Cardiac muscle cell (in vitro differentiated cells and primary cell): ENCODE data around the gene HHAT. TPM values are rescaled to one million over a fixed set of nuclear protein-coding genes. Genes with fewer than 3 reads are reported as not detected.

Experiments used
- DNase-seq, 2 donors: peaks; one replicate each; pipeline versions ENCODE4 v3.0.0 to v3.0.0-alpha.2; 2010 to 2017; ENCODE audit warnings: low read depth in 1 of 2, low spot score in 1 of 2
- H3K27ac ChIP-seq: fragments of 200-600 bp; sonication (generic); 2 replicates; pipeline ENCODE4 v1.5.1; 2016
- H3K27me3 ChIP-seq: fragments of 200-600 bp; sonication (generic); 2 replicates; pipeline ENCODE4 v1.6.0; 2016; ENCODE audit warnings: control low read depth
- H3K36me3 ChIP-seq: fragments of 200-600 bp; sonication (generic); 2 replicates; pipeline ENCODE4 v1.5.1; 2016; ENCODE audit warnings: control low read depth
- H3K4me1 ChIP-seq: fragments of 200-600 bp; sonication (generic); 2 replicates; pipeline ENCODE4 v1.8.1; 2017; ENCODE audit warnings: low read depth, mild to moderate bottlenecking, mixed run types
- H3K4me3 ChIP-seq: fragments of 200-600 bp; sonication (generic); 2 replicates; pipeline ENCODE4 v1.5.1; 2016; ENCODE audit warnings: mild to moderate bottlenecking
- H3K9me3 ChIP-seq: fragments of 200-600 bp; sonication (generic); 2 replicates; pipeline ENCODE4 v1.5.1; 2017; ENCODE audit warnings: low read depth, mild to moderate bottlenecking, control low read depth
- polyA plus RNA-seq: library from polyadenylated mRNA; unstranded; fragments of >200 nt; fragmentation: Nextera tagmentation; extraction: Ambion mirVana; gene quantifications from 2 replicates; pipeline ENCODE4 v1.2.1, GENCODE V29; 2016
- total RNA-seq: library from RNA; depleted of rRNA; stranded (reverse); fragments of >200 nt; gene quantifications from 2 replicates; pipeline ENCODE4 v1.2.3, GENCODE V29; 2016
- TF ChIP-seq, protein P1 (sequence below): IDR thresholded peaks from 2 replicates; pipeline ENCODE4 v1.5.1; 2012; ENCODE audit warnings: low read depth, mild to moderate bottlenecking, low read length

HHAT gene
- total and polyA plus RNA-seq, 2 experiments from 2014 or later: 3.6 to 8.4 TPM

DNA sequence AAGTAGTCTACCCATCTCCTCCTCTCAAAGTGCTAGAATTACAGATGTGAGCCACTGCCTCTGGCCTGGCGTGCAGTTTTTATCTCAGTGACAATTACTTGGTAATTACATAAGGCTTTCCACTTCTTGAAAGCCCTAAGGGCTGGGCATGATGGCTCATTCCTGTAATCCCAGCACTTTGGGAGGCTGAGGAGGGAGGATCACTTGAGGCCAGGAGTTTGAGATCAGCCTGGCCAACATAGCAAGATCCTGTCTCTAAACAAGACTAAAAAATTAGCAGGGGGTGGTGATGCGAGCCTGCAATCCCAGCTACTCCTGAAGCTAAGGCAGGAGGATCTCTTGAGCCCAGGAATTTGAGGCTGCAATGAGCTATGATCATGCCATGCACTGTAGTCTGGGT, 7.7 kb downstream of the HHAT start:
- TF ChIP-seq, protein P1, sequence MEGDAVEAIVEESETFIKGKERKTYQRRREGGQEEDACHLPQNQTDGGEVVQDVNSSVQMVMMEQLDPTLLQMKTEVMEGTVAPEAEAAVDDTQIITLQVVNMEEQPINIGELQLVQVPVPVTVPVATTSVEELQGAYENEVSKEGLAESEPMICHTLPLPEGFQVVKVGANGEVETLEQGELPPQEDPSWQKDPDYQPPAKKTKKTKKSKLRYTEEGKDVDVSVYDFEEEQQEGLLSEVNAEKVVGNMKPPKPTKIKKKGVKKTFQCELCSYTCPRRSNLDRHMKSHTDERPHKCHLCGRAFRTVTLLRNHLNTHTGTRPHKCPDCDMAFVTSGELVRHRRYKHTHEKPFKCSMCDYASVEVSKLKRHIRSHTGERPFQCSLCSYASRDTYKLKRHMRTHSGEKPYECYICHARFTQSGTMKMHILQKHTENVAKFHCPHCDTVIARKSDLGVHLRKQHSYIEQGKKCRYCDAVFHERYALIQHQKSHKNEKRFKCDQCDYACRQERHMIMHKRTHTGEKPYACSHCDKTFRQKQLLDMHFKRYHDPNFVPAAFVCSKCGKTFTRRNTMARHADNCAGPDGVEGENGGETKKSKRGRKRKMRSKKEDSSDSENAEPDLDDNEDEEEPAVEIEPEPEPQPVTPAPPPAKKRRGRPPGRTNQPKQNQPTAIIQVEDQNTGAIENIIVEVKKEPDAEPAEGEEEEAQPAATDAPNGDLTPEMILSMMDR: no peak
- DNase-seq: no peak
- Histone ChIP-seq H3K36me3 (no peaks in the 10 kb centered on the region), H3K27me3 (peaks cover 7% of the 10 kb centered on the region), H3K9me3 (no peaks in the 10 kb centered on the region), H3K27ac (no peak overlapping the region), H3K4me1 (no peaks in the 10 kb centered on the region), H3K4me3 (no peak overlapping the region)

DNA sequence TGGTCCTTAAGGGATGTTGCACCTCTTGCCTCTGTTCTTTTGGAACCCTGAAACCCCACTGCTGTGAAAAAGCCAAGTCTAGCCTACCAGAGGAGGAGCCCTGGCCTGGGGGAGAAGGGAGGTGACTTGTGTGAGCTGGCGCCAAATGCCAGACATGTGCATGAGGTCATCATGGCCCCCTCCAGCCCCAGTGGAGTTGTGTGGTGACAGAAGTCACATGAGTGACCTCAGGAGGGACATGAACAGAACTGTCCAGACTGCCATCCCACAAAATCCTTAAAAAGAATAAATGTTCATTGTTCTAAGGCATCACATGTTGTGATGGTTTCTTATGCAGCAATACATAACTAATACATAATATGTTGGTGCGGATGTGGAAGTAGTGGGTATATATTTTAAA, 10.8 kb downstream of the HHAT start:
- TF ChIP-seq, protein P1: no peak
- no peak overlapping the region for H3K4me3 ChIP-seq
- no peaks in the 10 kb centered on the region for H3K4me1 ChIP-seq

DNA sequence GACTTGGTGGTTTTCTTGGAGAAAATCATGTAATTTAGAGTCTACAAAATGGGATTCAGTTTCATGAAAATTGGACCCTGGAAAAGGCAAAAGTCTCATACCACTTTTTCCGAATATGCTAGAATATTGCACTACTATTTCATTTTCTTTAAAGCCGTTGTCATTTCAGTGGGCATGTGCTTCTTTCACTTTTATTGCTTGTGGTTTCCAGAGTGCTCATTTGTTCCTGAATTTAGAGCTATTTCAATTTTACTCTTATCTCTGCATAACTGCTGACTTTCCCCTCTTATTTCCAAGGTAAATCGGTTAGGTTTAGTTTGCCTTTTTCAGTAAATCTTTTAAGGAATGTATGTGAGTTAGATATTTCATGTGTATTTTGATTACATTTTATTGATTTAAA, 11.6 kb downstream of the HHAT start:
- no peak overlapping the region for H3K4me3 ChIP-seq
- H3K27ac ChIP-seq: no peak overlapping the region
- no peak for DNase-seq
- TF ChIP-seq, protein P1: no peak
- H3K27me3 ChIP-seq: no peaks in the 10 kb centered on the region
- H3K4me1 ChIP-seq: no peaks in the 10 kb centered on the region
- H3K9me3 ChIP-seq: no peaks in the 10 kb centered on the region
- H3K36me3 ChIP-seq: no peaks in the 10 kb centered on the region

More for the DNA sequence above, 10.8 kb downstream of the HHAT start:
- H3K9me3 ChIP-seq: no peaks in the 10 kb centered on the region
- H3K27me3 ChIP-seq: no peaks in the 10 kb centered on the region
- no peak overlapping the region for H3K27ac ChIP-seq
- no peaks in the 10 kb centered on the region for H3K36me3 ChIP-seq
- DNase-seq: no peak

DNA sequence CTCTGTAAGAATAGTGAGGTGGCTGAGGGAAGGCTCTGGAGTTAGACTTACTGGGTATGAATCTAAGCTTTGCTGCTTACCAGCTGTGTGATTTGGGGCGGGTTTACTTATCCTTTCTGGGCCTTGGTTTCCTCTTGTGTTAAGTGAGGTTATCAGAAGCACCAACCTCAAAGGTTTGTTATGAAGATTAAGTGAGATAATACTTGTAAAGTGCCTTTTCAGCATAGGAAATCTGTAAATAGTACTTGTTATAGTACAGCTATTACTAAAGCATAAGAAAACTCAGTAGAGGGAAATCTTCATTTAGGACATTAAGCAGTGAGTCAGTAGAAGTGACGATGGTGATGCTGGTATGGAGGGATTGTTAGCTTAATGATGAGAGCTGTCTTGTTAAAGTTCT, 12.1 kb downstream of the HHAT start:
- TF ChIP-seq, protein P1: no peak
- Histone ChIP-seq H3K27me3 (no peaks in the 10 kb centered on the region), H3K27ac (no peak overlapping the region), H3K9me3 (no peaks in the 10 kb centered on the region), H3K36me3 (no peaks in the 10 kb centered on the region), H3K4me3 (no peak overlapping the region), H3K4me1 (no peaks in the 10 kb centered on the region)
- DNase-seq: no peak

DNA sequence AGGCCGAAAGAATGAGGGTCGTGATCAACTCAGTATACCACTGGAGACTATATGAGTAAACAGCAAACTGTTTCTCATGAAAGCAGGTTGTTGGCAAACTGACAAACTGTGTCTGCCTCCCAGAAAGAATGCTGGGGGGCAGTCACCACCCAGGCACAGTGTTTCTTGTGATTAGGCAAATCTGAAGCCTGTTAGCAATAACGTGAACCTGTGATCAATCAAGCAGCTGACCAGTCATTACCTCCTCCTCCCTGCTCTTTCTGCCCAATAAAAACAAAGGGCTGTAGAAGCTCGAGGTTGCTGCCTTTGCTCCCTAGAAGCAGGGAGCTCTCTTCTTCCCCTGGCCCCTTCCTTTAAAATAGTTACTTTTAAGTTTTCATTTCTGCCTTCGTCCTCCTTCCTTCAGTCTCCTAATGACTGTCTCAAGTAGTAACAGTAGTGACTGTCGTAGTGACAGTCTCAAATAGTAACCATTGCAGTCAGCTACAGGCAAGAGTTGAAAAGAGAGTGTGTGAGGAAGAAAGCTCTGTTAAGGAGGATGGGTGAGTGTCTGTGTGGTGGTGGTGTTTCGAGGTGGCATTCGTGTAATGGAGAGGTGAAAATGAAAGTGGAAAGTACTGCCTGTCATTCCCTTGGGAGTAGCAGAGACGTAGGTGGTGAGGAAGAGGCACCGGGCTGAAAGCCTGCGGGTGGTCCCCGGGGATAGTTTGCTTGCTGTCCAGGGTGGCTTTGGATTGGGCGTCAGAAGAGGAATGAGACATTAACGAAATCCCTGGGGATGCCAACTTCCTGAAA, 14.5 kb downstream of the HHAT start:
- Histone ChIP-seq H3K4me1 (no peaks in the 10 kb centered on the region), H3K4me3 (no peak overlapping the region), H3K27ac (no peak overlapping the region), H3K27me3 (no peaks in the 10 kb centered on the region), H3K36me3 (no peaks in the 10 kb centered on the region), H3K9me3 (no peaks in the 10 kb centered on the region)
- TF ChIP-seq, protein P1: no peak
- no peak for DNase-seq
